Loucy (cell line): Measurements from ENCODE around the gene SCUBE2.

Experiments
- H2AFZ ChIP-seq: fragments of 200-600 bp; sonication (generic); 2 replicates; pipeline ENCODE4 v1.6.0; 2016; ENCODE audit warnings: antibody characterized with exemption, mild to moderate bottlenecking, low read length, moderate library complexity
- H3F3A ChIP-seq: fragments of 200-600 bp; 2 replicates; pipeline ENCODE4 v1.6.0; 2016; ENCODE audit warnings: antibody characterized with exemption, low read depth, mild to moderate bottlenecking
- H3K27me3 ChIP-seq: fragments of 200-600 bp; sonication (generic); 2 replicates; pipeline ENCODE4 v1.6.1; 2014; ENCODE audit warnings: low read length, mild to moderate bottlenecking; ENCODE audit not compliant: insufficient read depth, poor library complexity, severe bottlenecking
- H3K36me3 ChIP-seq: fragments of 200-600 bp; sonication (generic); 2 replicates; pipeline ENCODE4 v1.6.1; 2016; ENCODE audit warnings: low read length; ENCODE audit not compliant: insufficient read depth
- H3K4me1 ChIP-seq: fragments of 200-600 bp; sonication (generic); 2 replicates; pipeline ENCODE4 v1.5.1; 2014; ENCODE audit warnings: low read length, mild to moderate bottlenecking; ENCODE audit not compliant: insufficient read depth, poor library complexity, severe bottlenecking
- H3K4me2 ChIP-seq: fragments of 200-600 bp; sonication (generic); 2 replicates; pipeline ENCODE4 v1.6.0; 2014; ENCODE audit warnings: antibody characterized with exemption, low read length, low read depth, mild to moderate bottlenecking; ENCODE audit not compliant: poor library complexity, severe bottlenecking
- H3K4me3 ChIP-seq: fragments of 200-600 bp; sonication (generic); 2 replicates; pipeline ENCODE4 v1.5.1; 2014; ENCODE audit warnings: low read length, mild to moderate bottlenecking, mixed read lengths; ENCODE audit not compliant: poor library complexity, severe bottlenecking
- H3K79me2 ChIP-seq: fragments of 200-600 bp; sonication (generic); 2 replicates; pipeline ENCODE4 v1.6.1; 2014; ENCODE audit warnings: low read length; ENCODE audit not compliant: insufficient read depth
- H3K9ac ChIP-seq: fragments of 200-600 bp; sonication (generic); 2 replicates; pipeline ENCODE4 v1.6.0; 2014; ENCODE audit warnings: mild to moderate bottlenecking, low read depth, low read length, moderate library complexity; ENCODE audit not compliant: poor library complexity, severe bottlenecking
- H3K9me2 ChIP-seq: fragments of 200-600 bp; sonication (generic); replicated peaks from 2 replicates; pipeline ENCODE4 v1.6.1; 2016; ENCODE audit warnings: low read depth, low read length, mixed read lengths
- H3K9me3 ChIP-seq: fragments of 200-600 bp; sonication (generic); 2 replicates; pipeline ENCODE4 v1.6.1; 2014; ENCODE audit warnings: mild to moderate bottlenecking, antibody characterized with exemption, low read length, low read depth; ENCODE audit not compliant: insufficient read depth
- H4K20me1 ChIP-seq: fragments of 200-600 bp; sonication (generic); 2 replicates; pipeline ENCODE4 v1.6.0; 2014; ENCODE audit warnings: antibody characterized with exemption, low read length, mild to moderate bottlenecking; ENCODE audit not compliant: insufficient read depth, poor library complexity, severe bottlenecking
- CTCF ChIP-seq: fragments of 200-600 bp; sonication (generic); conservative IDR thresholded peaks from 2 replicates; pipeline ENCODE4 v1.5.1; 2014; ENCODE audit warnings: mild to moderate bottlenecking, antibody characterized with exemption, low read length
- EZH2phosphoT487 ChIP-seq: fragments of 200-600 bp; IDR thresholded peaks from 2 replicates; pipeline ENCODE4 v1.6.1; 2018; ENCODE audit warnings: antibody characterized with exemption, mild to moderate bottlenecking, moderate library complexity, borderline replicate concordance

SCUBE2 gene

DNA sequence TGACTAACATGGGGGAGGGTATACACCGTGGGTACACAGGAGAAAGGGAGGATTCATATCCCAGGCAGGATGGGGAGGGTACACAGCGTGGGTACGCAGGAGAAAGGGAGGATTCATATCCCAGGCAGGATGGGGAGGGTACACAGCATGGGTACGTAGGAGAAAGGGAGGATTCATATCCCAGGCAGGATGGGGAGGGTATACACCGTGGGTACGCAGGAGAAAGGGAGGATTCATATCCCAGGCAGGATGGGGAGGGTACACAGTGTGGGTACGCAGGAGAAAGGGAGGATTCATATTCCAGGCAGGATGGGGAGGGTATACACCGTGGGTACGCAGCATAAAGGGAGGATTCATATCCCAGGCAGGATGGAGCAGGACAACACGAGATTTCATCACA, 51.0 kb downstream of the SCUBE2 start:
- H3K9me3 ChIP-seq: no peaks in the 10 kb centered on the region
- no peaks in the 10 kb centered on the region for H4K20me1 ChIP-seq
- no peaks in the 10 kb centered on the region for H3K4me1 ChIP-seq
- no peak overlapping the region for H3K4me3 ChIP-seq
- H3K4me2 ChIP-seq: no peak overlapping the region
- H2AFZ ChIP-seq: no peak overlapping the region
- no peak overlapping the region for H3K9ac ChIP-seq
- no peaks in the 10 kb centered on the region for H3K36me3 ChIP-seq
- no peaks in the 10 kb centered on the region for H3K79me2 ChIP-seq
- H3F3A ChIP-seq: no peaks in the 10 kb centered on the region
- H3K27me3 ChIP-seq: peaks cover 11% of the 10 kb centered on the region
- H3K9me2 ChIP-seq: no peaks in the 10 kb centered on the region
- no peak for TF ChIP-seq CTCF
- TF ChIP-seq EZH2phosphoT487: no peak

DNA sequence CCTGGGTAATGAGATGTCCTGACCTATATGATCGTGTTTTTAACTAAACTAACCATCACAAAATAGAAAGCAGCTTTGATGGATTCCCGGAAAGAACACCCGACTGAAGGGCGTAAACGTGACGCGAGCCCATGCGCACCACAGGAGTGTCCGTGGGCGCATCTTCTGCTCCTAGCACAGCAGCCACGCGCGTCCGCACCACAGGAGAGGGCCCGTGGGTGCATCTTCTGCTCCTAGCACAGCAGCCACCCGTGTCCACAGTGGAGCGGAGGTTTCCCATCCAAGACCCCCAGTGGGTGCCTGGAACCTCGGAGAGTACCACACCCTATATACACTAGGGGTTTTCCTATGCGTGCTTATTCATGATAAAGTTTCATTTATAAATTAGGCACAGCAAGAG, 51.5 kb downstream of the SCUBE2 start:
- no peaks in the 10 kb centered on the region for H3K79me2 ChIP-seq
- H3K27me3 ChIP-seq: peaks cover 11% of the 10 kb centered on the region
- no peaks in the 10 kb centered on the region for H3K36me3 ChIP-seq
- H3K9me3 ChIP-seq: no peaks in the 10 kb centered on the region
- no peak overlapping the region for H2AFZ ChIP-seq
- no peak overlapping the region for H3K4me2 ChIP-seq
- H3K4me3 ChIP-seq: no peak overlapping the region
- no peak for TF ChIP-seq EZH2phosphoT487
- no peak for TF ChIP-seq CTCF
- no peaks in the 10 kb centered on the region for H4K20me1 ChIP-seq
- H3K9ac ChIP-seq: no peak overlapping the region
- H3K4me1 ChIP-seq: no peaks in the 10 kb centered on the region
- H3F3A ChIP-seq: no peaks in the 10 kb centered on the region
- no peaks in the 10 kb centered on the region for H3K9me2 ChIP-seq

GRCh38 chr11:9039198-9039597, 52.2 kb downstream of the SCUBE2 start:
- no peaks in the 10 kb centered on the region for H4K20me1 ChIP-seq
- no peaks in the 10 kb centered on the region for H3K4me1 ChIP-seq
- TF ChIP-seq EZH2phosphoT487 (no peak), CTCF (no peak)
- no peak overlapping the region for H2AFZ ChIP-seq
- no peaks in the 10 kb centered on the region for H3K9me2 ChIP-seq
- peaks cover 11% of the 10 kb centered on the region for H3K27me3 ChIP-seq
- H3K9me3 ChIP-seq: no peaks in the 10 kb centered on the region
- no peak overlapping the region for H3K4me3 ChIP-seq
- no peak overlapping the region for H3K4me2 ChIP-seq
- H3F3A ChIP-seq: no peaks in the 10 kb centered on the region
- no peak overlapping the region for H3K9ac ChIP-seq
- no peaks in the 10 kb centered on the region for H3K79me2 ChIP-seq
- H3K36me3 ChIP-seq: no peaks in the 10 kb centered on the region
